Measurements from ENCODE around the gene SEC24C. TPM values are rescaled to one million over a fixed set of nuclear protein-coding genes. Genes with fewer than 3 reads are reported as not detected.

The SEC24C gene
- total RNA-seq, 1 donor from 2014 or later, result 102 TPM

DNA sequence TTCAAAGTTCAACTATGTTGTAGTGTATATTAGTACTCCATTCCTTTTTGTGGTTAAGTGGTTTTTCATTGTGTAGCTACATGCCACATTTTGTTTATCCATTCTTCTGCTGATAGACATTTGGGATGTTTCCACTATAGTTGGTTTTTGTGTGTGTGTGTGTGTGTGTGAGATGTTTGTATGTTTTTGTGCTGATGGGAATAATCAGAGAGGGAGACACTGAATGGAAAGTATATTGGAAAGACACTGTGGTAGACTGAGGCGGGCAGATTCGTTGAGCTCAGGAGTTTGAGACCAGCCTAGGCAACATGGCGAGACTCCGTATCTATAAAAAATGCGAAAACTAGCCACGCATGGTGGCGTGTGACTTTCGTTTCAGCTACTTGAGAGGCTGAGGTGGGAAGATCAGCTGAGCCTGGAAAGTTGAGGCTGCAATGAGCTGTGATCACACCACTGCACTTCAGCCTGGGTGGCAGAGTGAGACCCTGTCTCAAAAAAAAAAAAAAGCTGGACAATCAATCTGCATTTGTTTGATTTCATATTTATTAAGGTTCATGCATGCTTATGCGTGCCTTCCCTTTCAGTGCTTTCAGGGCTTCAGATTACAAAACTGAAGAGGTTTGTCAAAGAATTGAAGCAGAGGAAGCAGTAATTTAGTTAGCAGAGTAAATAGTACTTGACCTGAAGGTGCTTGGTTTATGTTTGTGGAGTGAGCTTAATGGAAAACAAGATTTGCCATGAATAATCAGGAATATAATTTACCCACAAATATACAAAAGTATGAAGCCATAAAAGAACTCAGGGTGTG lies 14.7 kb downstream of the SEC24C start:
- Mint-ChIP-seq H3K27ac (ENCODE audit: unreplicated experiment) (no peak overlapping the region), H3K4me3 (ENCODE audit: unreplicated experiment) (peak overlapping the region; percentile 9), H3K4me1 (ENCODE audit: unreplicated experiment) (peaks cover 2% of the 10 kb centered on the region), H3K27me3 (ENCODE audit: unreplicated experiment) (peaks cover 2% of the 10 kb centered on the region), H3K9me3 (ENCODE audit: unreplicated experiment) (no peaks in the 10 kb centered on the region), H3K36me3 (ENCODE audit: low read depth, unreplicated experiment) (peaks cover 41% of the 10 kb centered on the region)
- no peak for DNase-seq (ENCODE audit: low spot score)
- no peak for TF ChIP-seq CTCF (IDR thresholded peaks at IDR 0.05; ENCODE audit: unreplicated experiment)

GRCh38 chr10:73759512-73760115 lies 15.4 kb downstream of the SEC24C start:
- Mint-ChIP-seq H3K9me3 (ENCODE audit: unreplicated experiment) (no peaks in the 10 kb centered on the region), H3K27ac (ENCODE audit: unreplicated experiment) (no peak overlapping the region), H3K4me3 (ENCODE audit: unreplicated experiment) (no peak overlapping the region), H3K4me1 (ENCODE audit: unreplicated experiment) (peaks cover 2% of the 10 kb centered on the region), H3K27me3 (ENCODE audit: unreplicated experiment) (peaks cover 2% of the 10 kb centered on the region), H3K36me3 (ENCODE audit: low read depth, unreplicated experiment) (peaks cover 44% of the 10 kb centered on the region)
- no peak for DNase-seq (ENCODE audit: low spot score)
- TF ChIP-seq CTCF (IDR thresholded peaks at IDR 0.05; ENCODE audit: unreplicated experiment), result no peak

- no peak for DNase-seq (ENCODE audit: low spot score)
- peaks cover 4% of the 10 kb centered on the region for H3K27me3 Mint-ChIP-seq (ENCODE audit: unreplicated experiment)
- peaks cover 62% of the 10 kb centered on the region for H3K36me3 Mint-ChIP-seq (ENCODE audit: low read depth, unreplicated experiment)
- no peaks in the 10 kb centered on the region for H3K9me3 Mint-ChIP-seq (ENCODE audit: unreplicated experiment)
- H3K27ac Mint-ChIP-seq (ENCODE audit: unreplicated experiment), result no peak overlapping the region
- H3K4me3 Mint-ChIP-seq (ENCODE audit: unreplicated experiment), result peak overlapping the region; percentile 56
- TF ChIP-seq CTCF (IDR thresholded peaks at IDR 0.05; ENCODE audit: unreplicated experiment), result no peak
- H3K4me1 Mint-ChIP-seq (ENCODE audit: unreplicated experiment), result peaks cover 10% of the 10 kb centered on the region
These were observed 17.6 kb downstream of the SEC24C start for GRCh38 chr10:73761781-73762180.

DNA sequence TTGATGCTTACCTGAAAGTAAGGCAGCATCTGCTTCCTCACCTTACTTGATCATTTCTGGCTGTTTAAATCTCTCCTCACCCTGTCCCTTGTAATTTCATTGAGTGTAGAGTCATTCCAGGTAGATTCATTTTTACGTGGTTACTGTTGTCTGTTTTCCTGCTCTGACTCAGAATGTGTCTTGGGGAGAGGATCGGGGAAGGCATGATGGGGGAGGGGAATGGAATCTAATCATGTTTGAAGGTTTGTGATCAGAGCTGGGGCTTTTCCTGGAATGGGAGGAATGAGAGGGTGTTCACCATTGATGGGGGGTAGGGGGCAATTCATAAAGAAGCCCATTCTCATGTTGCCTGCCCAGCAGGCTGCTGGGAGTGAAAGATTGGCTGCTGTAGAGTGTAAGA lies 18.7 kb downstream of the SEC24C start:
- TF ChIP-seq CTCF (IDR thresholded peaks at IDR 0.05; ENCODE audit: unreplicated experiment), result no peak
- Mint-ChIP-seq H3K36me3 (ENCODE audit: low read depth, unreplicated experiment) (peaks cover 67% of the 10 kb centered on the region), H3K27me3 (ENCODE audit: unreplicated experiment) (peaks cover 6% of the 10 kb centered on the region), H3K4me1 (ENCODE audit: unreplicated experiment) (peaks cover 12% of the 10 kb centered on the region), H3K9me3 (ENCODE audit: unreplicated experiment) (no peaks in the 10 kb centered on the region), H3K4me3 (ENCODE audit: unreplicated experiment) (peak overlapping the region; percentile 37), H3K27ac (ENCODE audit: unreplicated experiment) (peak overlapping the region; percentile 72)
- DNase-seq (ENCODE audit: low spot score), result no peak

GRCh38 chr10:73763343-73763742 lies 19.2 kb downstream of the SEC24C start:
- peaks cover 6% of the 10 kb centered on the region for H3K27me3 Mint-ChIP-seq (ENCODE audit: unreplicated experiment)
- peaks cover 12% of the 10 kb centered on the region for H3K4me1 Mint-ChIP-seq (ENCODE audit: unreplicated experiment)
- H3K27ac Mint-ChIP-seq (ENCODE audit: unreplicated experiment), result no peak overlapping the region
- H3K4me3 Mint-ChIP-seq (ENCODE audit: unreplicated experiment), result no peak overlapping the region
- no peak for TF ChIP-seq CTCF (IDR thresholded peaks at IDR 0.05; ENCODE audit: unreplicated experiment)
- no peak for DNase-seq (ENCODE audit: low spot score)
- peaks cover 69% of the 10 kb centered on the region for H3K36me3 Mint-ChIP-seq (ENCODE audit: low read depth, unreplicated experiment)
- no peaks in the 10 kb centered on the region for H3K9me3 Mint-ChIP-seq (ENCODE audit: unreplicated experiment)
